Esophagus muscularis mucosa (tissue), 4 donors: Measurements from ENCODE around the gene PROZ. TPM values are rescaled to one million over a fixed set of nuclear protein-coding genes. Genes with fewer than 3 reads are reported as not detected.

ENCODE experiments used
- DNase-seq: peaks from one replicate; pipeline ENCODE4 v3.0.0-alpha.2; 2017; ENCODE audit errors: extremely low spot score
- H3K27ac ChIP-seq, 4 donors: fragments of 200-600 bp; sonication (generic); replicated peaks in 1 of 4; 1 replicate in 3 of 4; 2 replicates in 1 of 4; pipeline ENCODE4 v1.5.1; 2016 to 2019; ENCODE audit warnings: mild to moderate bottlenecking in 1 of 4
- H3K27me3 ChIP-seq, 4 donors: fragments of 200-600 bp; sonication (generic); one replicate each; pipeline versions ENCODE4 v1.5.1 to v1.6.0; 2016 to 2019
- H3K36me3 ChIP-seq, 4 donors: fragments of 200-600 bp; sonication (generic); one replicate each; pipeline ENCODE4 v1.5.1; 2016 to 2019
- H3K4me1 ChIP-seq, 4 donors: fragments of 200-600 bp; sonication (generic); one replicate each; pipeline ENCODE4 v1.5.1; 2016 to 2019
- H3K4me3 ChIP-seq, 4 donors: fragments of 200-600 bp; sonication (generic); 1 replicate in 2 of 4; 2 replicates in 2 of 4; pipeline ENCODE4 v1.5.1; 2016 to 2019; ENCODE audit warnings: mild to moderate bottlenecking in 4 of 4, moderate library complexity in 1 of 4
- H3K9me3 ChIP-seq, 4 donors: fragments of 200-600 bp; sonication (generic); 1 replicate in 3 of 4; 2 replicates in 1 of 4; pipeline ENCODE4 v1.5.1; 2016 to 2019
- EP300 ChIP-seq: sonication (generic); formaldehyde crosslinking; IDR thresholded peaks from one replicate; pipeline ENCODE4 v1.6.1; 2017; ENCODE audit warnings: antibody characterized with exemption
- POLR2A ChIP-seq: fragments of 450-650 bp; IDR thresholded peaks from one replicate; pipeline ENCODE4 v1.6.1; 2017; ENCODE audit warnings: antibody characterized with exemption, moderate library complexity, mild to moderate bottlenecking, low read depth
- POLR2AphosphoS5 ChIP-seq, 2 donors: sonication (generic); formaldehyde crosslinking; IDR thresholded peaks; one replicate each; pipeline ENCODE4 v1.6.1; 2017; ENCODE audit warnings: antibody characterized with exemption in 2 of 2
- WGBS: methylation state at CpG from one replicate; pipeline ENCODE4 v1.1.5; 2018; 5-methylcytosine and 5-hydroxymethylcytosine counted together
- intact Hi-C: fragments of 100-400 bp; cut with DNase I; formaldehyde crosslinking; loops from one replicate; pipeline ENCODE4 v1.15.1; 2023
- total RNA-seq, 4 donors: library from RNA; depleted of rRNA; stranded (reverse); fragments of >200 nt; gene quantifications; one replicate each; pipeline versions ENCODE4 v1.1.0 to v1.2.1, GENCODE V29; 2016
- TF ChIP-seq, protein P1 (sequence below), 3 experiments: fragments of 200-600 bp in 2 of 3; fragments of 450-650 bp in 1 of 3; sonication (generic) in 2 of 3; IDR thresholded peaks; one replicate each; pipeline ENCODE4 v1.5.1; 2017 to 2019; ENCODE audit warnings: antibody characterized with exemption in 3 of 3, mild to moderate bottlenecking in 2 of 3, moderate library complexity in 1 of 3

PROZ gene
- total RNA-seq, 4 donors from 2014 or later: not detected

DNA sequence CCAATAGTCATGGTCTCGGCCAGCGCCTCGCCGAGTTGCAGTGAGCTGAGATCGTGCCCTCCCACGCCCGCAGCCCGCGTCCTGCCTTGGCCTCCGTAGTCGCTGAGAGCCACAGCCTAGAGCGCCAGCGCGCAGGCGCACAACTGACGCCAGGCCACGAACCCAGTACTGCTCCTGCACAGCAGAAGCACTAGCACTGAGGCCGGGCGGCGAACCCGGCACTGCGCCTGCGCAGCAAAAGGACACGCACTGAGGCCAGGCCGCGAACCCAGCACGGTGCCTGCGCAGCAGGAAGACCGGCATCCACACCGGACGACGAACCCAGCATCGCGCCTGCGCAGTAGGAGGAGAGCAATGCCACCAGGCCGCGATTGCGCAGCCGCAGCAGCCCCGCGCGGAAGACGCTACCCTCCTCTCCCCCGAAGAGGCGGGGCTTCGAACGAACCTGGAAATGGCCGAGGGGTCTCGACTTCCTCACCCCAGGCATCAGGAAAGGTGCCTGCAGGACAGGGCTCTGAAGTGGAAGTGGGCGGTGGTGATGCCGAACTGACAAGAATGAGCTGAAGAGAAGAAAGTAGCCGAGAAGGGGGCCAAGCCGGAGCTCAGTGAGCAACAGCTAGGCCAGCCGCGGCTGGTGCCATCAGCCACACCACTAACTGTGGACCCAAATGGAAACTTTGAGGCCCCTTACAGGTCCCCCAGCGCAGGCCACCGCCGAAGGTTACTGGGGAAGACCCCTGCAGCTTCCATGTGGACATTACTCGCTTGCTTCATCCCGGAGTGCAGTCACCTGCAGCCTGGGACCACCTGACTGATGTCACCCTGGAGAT lies 28.3 kb upstream of the PROZ start:
- Histone ChIP-seq H3K27me3 (peaks cover 0 to 21% (median 2%) of the 10 kb centered on the region in 4 donors), H3K27ac (no peak overlapping the region), H3K4me1 (peaks cover 0 to 12% (median 10%) of the 10 kb centered on the region in 4 donors), H3K4me3 (peak overlapping the region; percentile 45 to 53 (median 49)), H3K9me3 (no peaks in the 10 kb centered on the region), H3K36me3 (no peaks in the 10 kb centered on the region)
- 56% methylated on average over 22 of the region's 60 CpGs for WGBS
- DNase-seq: no peak
- intact Hi-C loops: no loop called here
- TF ChIP-seq, protein P1, sequence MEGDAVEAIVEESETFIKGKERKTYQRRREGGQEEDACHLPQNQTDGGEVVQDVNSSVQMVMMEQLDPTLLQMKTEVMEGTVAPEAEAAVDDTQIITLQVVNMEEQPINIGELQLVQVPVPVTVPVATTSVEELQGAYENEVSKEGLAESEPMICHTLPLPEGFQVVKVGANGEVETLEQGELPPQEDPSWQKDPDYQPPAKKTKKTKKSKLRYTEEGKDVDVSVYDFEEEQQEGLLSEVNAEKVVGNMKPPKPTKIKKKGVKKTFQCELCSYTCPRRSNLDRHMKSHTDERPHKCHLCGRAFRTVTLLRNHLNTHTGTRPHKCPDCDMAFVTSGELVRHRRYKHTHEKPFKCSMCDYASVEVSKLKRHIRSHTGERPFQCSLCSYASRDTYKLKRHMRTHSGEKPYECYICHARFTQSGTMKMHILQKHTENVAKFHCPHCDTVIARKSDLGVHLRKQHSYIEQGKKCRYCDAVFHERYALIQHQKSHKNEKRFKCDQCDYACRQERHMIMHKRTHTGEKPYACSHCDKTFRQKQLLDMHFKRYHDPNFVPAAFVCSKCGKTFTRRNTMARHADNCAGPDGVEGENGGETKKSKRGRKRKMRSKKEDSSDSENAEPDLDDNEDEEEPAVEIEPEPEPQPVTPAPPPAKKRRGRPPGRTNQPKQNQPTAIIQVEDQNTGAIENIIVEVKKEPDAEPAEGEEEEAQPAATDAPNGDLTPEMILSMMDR (IDR thresholded peaks at IDR 0.05): no peak
- no peak for TF ChIP-seq EP300
- TF ChIP-seq POLR2A: no peak
- TF ChIP-seq POLR2AphosphoS5 (IDR thresholded peaks at IDR 0.05): no peak

DNA sequence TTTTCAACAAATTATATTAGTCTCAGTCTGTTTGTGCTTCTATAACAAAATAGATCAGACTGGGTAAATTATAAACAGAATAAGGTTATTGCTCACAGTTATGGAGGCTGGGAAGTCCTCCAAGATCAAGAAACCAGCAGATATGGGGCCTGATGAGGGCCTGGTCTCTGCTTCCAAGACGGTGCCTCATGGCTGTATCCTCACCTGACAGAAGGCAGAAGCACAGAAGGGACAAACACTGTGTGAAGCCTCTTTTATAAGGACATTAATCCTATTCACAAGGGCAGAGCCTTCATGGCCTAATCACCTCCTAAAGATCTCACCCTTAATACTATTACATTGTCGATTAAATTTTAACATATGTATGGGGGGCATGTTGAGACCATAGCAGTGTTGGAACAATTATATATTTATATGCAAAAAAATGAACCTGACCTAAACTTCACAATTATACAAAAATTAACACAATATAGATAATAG lies 23.1 kb upstream of the PROZ start:
- intact Hi-C loops: no loop called here
- TF ChIP-seq, protein P1 (IDR thresholded peaks at IDR 0.05): no peak
- no peak for TF ChIP-seq EP300
- TF ChIP-seq POLR2A: no peak
- no peak for TF ChIP-seq POLR2AphosphoS5 (IDR thresholded peaks at IDR 0.05)
- H3K4me1 ChIP-seq: peaks cover 0 to 1% (median under 1%) of the 10 kb centered on the region in 4 donors
- H3K4me3 ChIP-seq: no peak overlapping the region
- peaks cover 0 to 1% (median 0%) of the 10 kb centered on the region in 4 donors for H3K36me3 ChIP-seq
- peaks cover 0 to 7% (median 0%) of the 10 kb centered on the region in 4 donors for H3K27me3 ChIP-seq
- H3K9me3 ChIP-seq: no peaks in the 10 kb centered on the region
- no peak for DNase-seq
- no peak overlapping the region for H3K27ac ChIP-seq
- WGBS: 90% methylated on average over 2 of the region's 2 CpGs

DNA sequence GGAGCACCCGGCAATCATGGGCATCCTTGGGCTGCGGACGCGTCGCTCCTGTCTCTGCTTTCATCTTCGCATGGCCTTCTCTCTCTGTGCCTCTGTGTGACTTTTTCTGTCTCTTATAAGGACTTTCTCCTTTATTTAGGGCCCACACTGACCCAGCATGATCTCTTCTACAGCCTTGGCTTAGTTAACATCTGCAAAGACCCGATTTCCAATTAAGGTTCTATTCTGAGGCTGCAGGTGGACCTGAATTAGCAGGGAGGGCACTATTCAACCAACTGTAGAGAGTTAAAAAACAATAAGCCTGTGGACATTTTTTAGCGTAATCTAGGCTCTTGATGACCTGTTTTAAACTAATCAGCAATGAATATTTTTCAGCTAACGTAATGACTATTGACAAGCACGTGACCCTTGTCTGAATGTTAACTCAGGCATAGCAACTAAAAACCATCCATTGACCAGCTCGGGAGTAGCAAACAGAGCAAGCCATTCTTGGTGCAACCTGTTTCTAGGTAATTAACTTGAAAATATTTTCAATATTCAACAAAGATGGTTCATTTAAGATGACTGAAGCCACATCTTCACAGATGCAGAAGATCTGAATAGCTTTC lies 20.7 kb upstream of the PROZ start:
- H3K4me1 ChIP-seq: no peaks in the 10 kb centered on the region
- 87% methylated on average over 11 of the region's 11 CpGs for WGBS
- no peak overlapping the region for H3K4me3 ChIP-seq
- intact Hi-C loops: no loop called here
- no peaks in the 10 kb centered on the region for H3K27me3 ChIP-seq
- TF ChIP-seq POLR2A: no peak
- no peak for TF ChIP-seq POLR2AphosphoS5 (IDR thresholded peaks at IDR 0.05)
- TF ChIP-seq, protein P1 (IDR thresholded peaks at IDR 0.05): no peak
- TF ChIP-seq EP300: no peak
- DNase-seq: no peak
- peaks cover 0 to 7% (median 0%) of the 10 kb centered on the region in 4 donors for H3K36me3 ChIP-seq
- no peak overlapping the region for H3K27ac ChIP-seq
- H3K9me3 ChIP-seq: no peaks in the 10 kb centered on the region

GRCh38 chr13:113138792-113139551 lies 19.5 kb upstream of the PROZ start:
- H3K4me1 ChIP-seq: no peaks in the 10 kb centered on the region
- WGBS: 88% methylated on average over 16 of the region's 16 CpGs
- intact Hi-C loops: no loop called here
- H3K36me3 ChIP-seq: peaks cover 0 to 8% (median 0%) of the 10 kb centered on the region in 4 donors
- H3K27ac ChIP-seq: no peak overlapping the region
- TF ChIP-seq POLR2A: no peak
- TF ChIP-seq EP300: no peak
- no peak for TF ChIP-seq POLR2AphosphoS5 (IDR thresholded peaks at IDR 0.05)
- TF ChIP-seq, protein P1 (IDR thresholded peaks at IDR 0.05): no peak
- H3K9me3 ChIP-seq: no peaks in the 10 kb centered on the region
- no peak overlapping the region for H3K4me3 ChIP-seq
- DNase-seq: no peak
- H3K27me3 ChIP-seq: no peaks in the 10 kb centered on the region
